HEK293 (cell line): ENCODE measurements around the gene AEBP1.

Source experiments
- CTCF ChIA-PET: fragments of 350-600 bp; formaldehyde crosslinking; extraction: SDS; loops from one replicate; lab custom pipeline; 2021; ENCODE audit warnings: antibody characterized with exemption; lab: Yijun Ruan, JAX
- POLR2A ChIA-PET: fragments of 300-600 bp; formaldehyde crosslinking; extraction: SDS; loops from one replicate; lab custom pipeline; 2020; ENCODE audit warnings: antibody characterized with exemption, inconsistent platforms; lab: Yijun Ruan, JAX
- H3K27ac ChIP-seq: fragments of 200-500 bp; sonication (Bioruptor generic); 2 replicates; pipeline ENCODE4 v1.5.1; 2014; ENCODE audit warnings: low read depth, low read length, control low read depth, inconsistent platforms; ENCODE audit errors: extremely low read depth
- H3K36me3 ChIP-seq, 2 experiments: fragments of 200-500 bp in 1 of 2; sonication (Bioruptor generic) in 1 of 2; 1 replicate in 1 of 2; 2 replicates in 1 of 2; pipeline ENCODE4 v1.5.1; 2014 to 2017; ENCODE audit warnings: inconsistent platforms in 2 of 2, low read length in 2 of 2; ENCODE audit not compliant: control insufficient read depth in 2 of 2, insufficient read depth in 1 of 2
- H3K4me1 ChIP-seq: fragments of 200-500 bp; sonication (Bioruptor generic); 2 replicates; pipeline ENCODE4 v1.5.1; 2014; ENCODE audit warnings: mild to moderate bottlenecking, low read length, inconsistent platforms; ENCODE audit not compliant: control insufficient read depth, insufficient read depth
- H3K4me3 ChIP-seq: 2 replicates; pipeline ENCODE4 v1.5.1; 2011; ENCODE audit warnings: low read depth, mild to moderate bottlenecking, control low read depth, low read length, moderate library complexity
- H3K9me3 ChIP-seq: fragments of 200-500 bp; sonication (Bioruptor generic); 2 replicates; pipeline ENCODE4 v1.5.1; 2014; ENCODE audit warnings: low read depth, low read length, inconsistent platforms; ENCODE audit not compliant: control insufficient read depth, insufficient read depth
- SP3 ChIP-seq: fragments of 450-650 bp; formaldehyde crosslinking; IDR thresholded peaks from 2 replicates; pipeline ENCODE4 v1.5.1; 2016; ENCODE audit warnings: missing biosample characterization, missing genetic modification characterization
- ZBTB48 ChIP-seq: fragments of 450-650 bp; formaldehyde crosslinking; IDR thresholded peaks from 2 replicates; pipeline ENCODE4 v1.5.1; 2016; ENCODE audit warnings: missing biosample characterization, missing genetic modification characterization
- ZIC2 ChIP-seq: fragments of 450-650 bp; formaldehyde crosslinking; IDR thresholded peaks from 2 replicates; pipeline ENCODE4 v1.5.1; 2016; ENCODE audit warnings: missing biosample characterization, missing genetic modification characterization
- ZNF133 ChIP-seq: fragments of 450-650 bp; formaldehyde crosslinking; IDR thresholded peaks from 2 replicates; pipeline ENCODE4 v1.5.1; 2016; ENCODE audit warnings: missing biosample characterization, missing genetic modification characterization
- ZNF184 ChIP-seq: fragments of 450-650 bp; IDR thresholded peaks from 2 replicates; pipeline ENCODE4 v1.5.1; 2018; ENCODE audit warnings: missing biosample characterization, mild to moderate bottlenecking, missing genetic modification characterization
- ZNF37A ChIP-seq: fragments of 450-650 bp; IDR thresholded peaks from 2 replicates; pipeline ENCODE4 v1.5.1; 2018; ENCODE audit warnings: missing biosample characterization, missing genetic modification characterization
- ZNF514 ChIP-seq: fragments of 450-650 bp; formaldehyde crosslinking; IDR thresholded peaks from 2 replicates; pipeline ENCODE4 v1.5.1; 2016; ENCODE audit warnings: missing biosample characterization, missing genetic modification characterization
- ZNF571 ChIP-seq: fragments of 450-650 bp; formaldehyde crosslinking; IDR thresholded peaks from 2 replicates; pipeline ENCODE4 v1.5.0; 2017; ENCODE audit warnings: missing biosample characterization, missing genetic modification characterization
- ZSCAN16 ChIP-seq: fragments of 450-650 bp; formaldehyde crosslinking; IDR thresholded peaks from 2 replicates; pipeline ENCODE4 v1.5.1; 2016; ENCODE audit warnings: missing biosample characterization, missing genetic modification characterization
- TF ChIP-seq, protein P1 (sequence below): fragments of 450-650 bp; IDR thresholded peaks from 2 replicates; pipeline ENCODE4 v1.5.1; 2018; ENCODE audit warnings: missing biosample characterization, missing genetic modification characterization
- TF ChIP-seq, protein P2 (sequence below): fragments of 450-650 bp; formaldehyde crosslinking; IDR thresholded peaks from 2 replicates; pipeline ENCODE4 v1.5.1; 2016; ENCODE audit warnings: missing biosample characterization, missing genetic modification characterization
- TF ChIP-seq, protein P3 (sequence below): fragments of 450-650 bp; formaldehyde crosslinking; IDR thresholded peaks from 2 replicates; pipeline ENCODE4 v1.5.1; 2016; ENCODE audit warnings: missing biosample characterization, missing genetic modification characterization
- TF ChIP-seq, protein P4 (sequence below): fragments of 450-650 bp; formaldehyde crosslinking; IDR thresholded peaks from 2 replicates; pipeline ENCODE4 v1.5.1; 2016; ENCODE audit warnings: missing biosample characterization, missing genetic modification characterization, borderline replicate concordance
- TF ChIP-seq, protein P5 (sequence below): fragments of 450-650 bp; formaldehyde crosslinking; IDR thresholded peaks from 2 replicates; pipeline ENCODE4 v1.5.1; 2016; ENCODE audit warnings: missing biosample characterization, missing genetic modification characterization

AEBP1 gene

DNA sequence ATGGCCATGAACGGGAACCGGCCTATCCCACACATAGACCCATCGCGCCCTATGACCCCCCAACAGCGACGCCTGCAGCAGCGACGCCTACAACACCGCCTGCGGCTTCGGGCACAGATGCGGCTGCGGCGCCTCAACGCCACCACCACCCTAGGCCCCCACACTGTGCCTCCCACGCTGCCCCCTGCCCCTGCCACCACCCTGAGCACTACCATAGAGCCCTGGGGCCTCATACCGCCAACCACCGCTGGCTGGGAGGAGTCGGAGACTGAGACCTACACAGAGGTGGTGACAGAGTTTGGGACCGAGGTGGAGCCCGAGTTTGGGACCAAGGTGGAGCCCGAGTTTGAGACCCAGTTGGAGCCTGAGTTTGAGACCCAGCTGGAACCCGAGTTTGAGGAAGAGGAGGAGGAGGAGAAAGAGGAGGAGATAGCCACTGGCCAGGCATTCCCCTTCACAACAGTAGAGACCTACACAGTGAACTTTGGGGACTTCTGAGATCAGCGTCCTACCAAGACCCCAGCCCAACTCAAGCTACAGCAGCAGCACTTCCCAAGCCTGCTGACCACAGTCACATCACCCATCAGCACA is 9.7 kb downstream of the AEBP1 start (continued):
- TF ChIP-seq, protein P1, sequence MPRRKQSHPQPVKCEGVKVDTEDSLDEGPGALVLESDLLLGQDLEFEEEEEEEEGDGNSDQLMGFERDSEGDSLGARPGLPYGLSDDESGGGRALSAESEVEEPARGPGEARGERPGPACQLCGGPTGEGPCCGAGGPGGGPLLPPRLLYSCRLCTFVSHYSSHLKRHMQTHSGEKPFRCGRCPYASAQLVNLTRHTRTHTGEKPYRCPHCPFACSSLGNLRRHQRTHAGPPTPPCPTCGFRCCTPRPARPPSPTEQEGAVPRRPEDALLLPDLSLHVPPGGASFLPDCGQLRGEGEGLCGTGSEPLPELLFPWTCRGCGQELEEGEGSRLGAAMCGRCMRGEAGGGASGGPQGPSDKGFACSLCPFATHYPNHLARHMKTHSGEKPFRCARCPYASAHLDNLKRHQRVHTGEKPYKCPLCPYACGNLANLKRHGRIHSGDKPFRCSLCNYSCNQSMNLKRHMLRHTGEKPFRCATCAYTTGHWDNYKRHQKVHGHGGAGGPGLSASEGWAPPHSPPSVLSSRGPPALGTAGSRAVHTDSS (tag by site-specific recombination) = peak; percentile 41; the same call in 1 of the 2 replicates
- no peak for TF ChIP-seq SP3 (tag by site-specific recombination)
- no peak for TF ChIP-seq ZNF37A (tag by site-specific recombination)
- TF ChIP-seq, protein P2, sequence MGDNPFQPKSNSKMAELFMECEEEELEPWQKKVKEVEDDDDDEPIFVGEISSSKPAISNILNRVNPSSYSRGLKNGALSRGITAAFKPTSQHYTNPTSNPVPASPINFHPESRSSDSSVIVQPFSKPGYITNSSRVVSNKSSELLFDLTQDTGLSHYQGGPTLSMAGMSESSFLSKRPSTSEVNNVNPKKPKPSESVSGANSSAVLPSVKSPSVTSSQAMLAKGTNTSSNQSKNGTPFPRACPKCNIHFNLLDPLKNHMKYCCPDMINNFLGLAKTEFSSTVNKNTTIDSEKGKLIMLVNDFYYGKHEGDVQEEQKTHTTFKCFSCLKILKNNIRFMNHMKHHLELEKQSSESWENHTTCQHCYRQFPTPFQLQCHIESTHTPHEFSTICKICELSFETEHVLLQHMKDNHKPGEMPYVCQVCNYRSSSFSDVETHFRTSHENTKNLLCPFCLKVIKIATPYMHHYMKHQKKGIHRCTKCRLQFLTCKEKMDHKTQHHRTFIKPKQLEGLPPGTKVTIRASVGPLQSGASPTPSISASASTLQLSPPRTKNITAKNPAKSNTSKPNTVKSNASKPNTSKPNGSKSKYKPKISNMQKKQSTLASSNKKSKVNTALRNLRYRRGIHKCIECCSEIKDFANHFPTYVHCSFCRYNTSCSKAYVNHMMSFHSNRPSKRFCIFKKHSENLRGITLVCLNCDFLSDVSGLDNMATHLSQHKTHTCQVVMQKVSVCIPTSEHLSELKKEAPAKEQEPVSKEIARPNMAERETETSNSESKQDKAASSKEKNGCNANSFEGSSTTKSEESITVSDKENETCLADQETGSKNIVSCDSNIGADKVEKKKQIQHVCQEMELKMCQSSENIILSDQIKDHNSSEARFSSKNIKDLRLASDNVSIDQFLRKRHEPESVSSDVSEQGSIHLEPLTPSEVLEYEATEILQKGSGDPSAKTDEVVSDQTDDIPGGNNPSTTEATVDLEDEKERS = no peak
- TF ChIP-seq, protein P3, sequence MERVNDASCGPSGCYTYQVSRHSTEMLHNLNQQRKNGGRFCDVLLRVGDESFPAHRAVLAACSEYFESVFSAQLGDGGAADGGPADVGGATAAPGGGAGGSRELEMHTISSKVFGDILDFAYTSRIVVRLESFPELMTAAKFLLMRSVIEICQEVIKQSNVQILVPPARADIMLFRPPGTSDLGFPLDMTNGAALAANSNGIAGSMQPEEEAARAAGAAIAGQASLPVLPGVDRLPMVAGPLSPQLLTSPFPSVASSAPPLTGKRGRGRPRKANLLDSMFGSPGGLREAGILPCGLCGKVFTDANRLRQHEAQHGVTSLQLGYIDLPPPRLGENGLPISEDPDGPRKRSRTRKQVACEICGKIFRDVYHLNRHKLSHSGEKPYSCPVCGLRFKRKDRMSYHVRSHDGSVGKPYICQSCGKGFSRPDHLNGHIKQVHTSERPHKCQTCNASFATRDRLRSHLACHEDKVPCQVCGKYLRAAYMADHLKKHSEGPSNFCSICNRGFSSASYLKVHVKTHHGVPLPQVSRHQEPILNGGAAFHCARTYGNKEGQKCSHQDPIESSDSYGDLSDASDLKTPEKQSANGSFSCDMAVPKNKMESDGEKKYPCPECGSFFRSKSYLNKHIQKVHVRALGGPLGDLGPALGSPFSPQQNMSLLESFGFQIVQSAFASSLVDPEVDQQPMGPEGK = 0 out of 2 replicates have a peak, but pooled peaks have one; percentile 22
- TF ChIP-seq, all 188 proteins: peak for 6

DNA sequence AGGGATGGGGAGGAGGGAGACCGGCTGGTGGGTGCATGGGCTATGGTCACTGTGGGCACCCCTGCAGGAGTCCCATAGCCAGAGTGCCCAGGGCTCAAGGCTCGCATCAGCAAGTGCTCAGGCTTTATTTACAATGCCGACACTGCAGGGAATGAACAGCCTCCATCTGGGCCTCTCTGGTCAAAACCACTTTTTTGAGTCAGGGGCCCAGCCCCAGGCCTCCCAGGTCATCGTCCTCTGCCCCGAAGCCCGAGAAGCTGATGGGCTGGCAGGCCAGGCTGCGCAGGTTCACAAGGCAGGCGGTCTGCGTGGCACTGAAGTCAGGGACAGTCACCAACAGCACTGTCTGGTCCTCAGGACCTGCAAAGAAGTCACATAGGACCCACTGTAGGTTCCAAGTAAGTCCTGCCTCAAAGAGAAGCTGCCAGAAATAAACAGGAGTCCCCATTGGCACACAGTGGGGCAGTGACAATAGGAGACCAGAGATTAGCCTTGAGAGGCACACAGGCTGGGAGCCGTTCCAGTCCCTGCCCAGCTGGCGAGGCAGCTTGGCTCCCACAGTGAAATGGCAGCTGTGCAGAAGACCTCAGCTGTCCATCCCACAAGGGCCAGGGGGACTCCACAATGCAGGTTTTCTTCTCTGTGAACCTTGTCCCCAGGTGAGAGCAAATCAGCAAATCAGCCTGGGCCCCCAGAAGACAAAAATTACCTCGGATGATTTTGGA is 10.6 kb downstream of the AEBP1 start:
- H3K27ac ChIP-seq = no peak overlapping the region
- POLR2A ChIA-PET = interaction anchor here (0.9 kb wide), 1 partner anchor 47 kb away, joined by 3 read pairs; no protein-coding TSS in a partner anchor
- CTCF ChIA-PET = interaction anchor here (0.7 kb wide), 1 partner anchor 72 kb away, joined by 3 read pairs; no protein-coding TSS in a partner anchor
- H3K36me3 ChIP-seq = peaks cover 0 to 51% of the 10 kb centered on the region in 2 experiments; a peak in 2 of 3 replicates
- H3K4me1 ChIP-seq = no peaks in the 10 kb centered on the region
- no peak for TF ChIP-seq ZNF184 (tag by site-specific recombination)
- TF ChIP-seq ZIC2 (tag by site-specific recombination) = peak; percentile 57
- TF ChIP-seq ZNF133 (tag by site-specific recombination) = no peak
- TF ChIP-seq, protein P4, sequence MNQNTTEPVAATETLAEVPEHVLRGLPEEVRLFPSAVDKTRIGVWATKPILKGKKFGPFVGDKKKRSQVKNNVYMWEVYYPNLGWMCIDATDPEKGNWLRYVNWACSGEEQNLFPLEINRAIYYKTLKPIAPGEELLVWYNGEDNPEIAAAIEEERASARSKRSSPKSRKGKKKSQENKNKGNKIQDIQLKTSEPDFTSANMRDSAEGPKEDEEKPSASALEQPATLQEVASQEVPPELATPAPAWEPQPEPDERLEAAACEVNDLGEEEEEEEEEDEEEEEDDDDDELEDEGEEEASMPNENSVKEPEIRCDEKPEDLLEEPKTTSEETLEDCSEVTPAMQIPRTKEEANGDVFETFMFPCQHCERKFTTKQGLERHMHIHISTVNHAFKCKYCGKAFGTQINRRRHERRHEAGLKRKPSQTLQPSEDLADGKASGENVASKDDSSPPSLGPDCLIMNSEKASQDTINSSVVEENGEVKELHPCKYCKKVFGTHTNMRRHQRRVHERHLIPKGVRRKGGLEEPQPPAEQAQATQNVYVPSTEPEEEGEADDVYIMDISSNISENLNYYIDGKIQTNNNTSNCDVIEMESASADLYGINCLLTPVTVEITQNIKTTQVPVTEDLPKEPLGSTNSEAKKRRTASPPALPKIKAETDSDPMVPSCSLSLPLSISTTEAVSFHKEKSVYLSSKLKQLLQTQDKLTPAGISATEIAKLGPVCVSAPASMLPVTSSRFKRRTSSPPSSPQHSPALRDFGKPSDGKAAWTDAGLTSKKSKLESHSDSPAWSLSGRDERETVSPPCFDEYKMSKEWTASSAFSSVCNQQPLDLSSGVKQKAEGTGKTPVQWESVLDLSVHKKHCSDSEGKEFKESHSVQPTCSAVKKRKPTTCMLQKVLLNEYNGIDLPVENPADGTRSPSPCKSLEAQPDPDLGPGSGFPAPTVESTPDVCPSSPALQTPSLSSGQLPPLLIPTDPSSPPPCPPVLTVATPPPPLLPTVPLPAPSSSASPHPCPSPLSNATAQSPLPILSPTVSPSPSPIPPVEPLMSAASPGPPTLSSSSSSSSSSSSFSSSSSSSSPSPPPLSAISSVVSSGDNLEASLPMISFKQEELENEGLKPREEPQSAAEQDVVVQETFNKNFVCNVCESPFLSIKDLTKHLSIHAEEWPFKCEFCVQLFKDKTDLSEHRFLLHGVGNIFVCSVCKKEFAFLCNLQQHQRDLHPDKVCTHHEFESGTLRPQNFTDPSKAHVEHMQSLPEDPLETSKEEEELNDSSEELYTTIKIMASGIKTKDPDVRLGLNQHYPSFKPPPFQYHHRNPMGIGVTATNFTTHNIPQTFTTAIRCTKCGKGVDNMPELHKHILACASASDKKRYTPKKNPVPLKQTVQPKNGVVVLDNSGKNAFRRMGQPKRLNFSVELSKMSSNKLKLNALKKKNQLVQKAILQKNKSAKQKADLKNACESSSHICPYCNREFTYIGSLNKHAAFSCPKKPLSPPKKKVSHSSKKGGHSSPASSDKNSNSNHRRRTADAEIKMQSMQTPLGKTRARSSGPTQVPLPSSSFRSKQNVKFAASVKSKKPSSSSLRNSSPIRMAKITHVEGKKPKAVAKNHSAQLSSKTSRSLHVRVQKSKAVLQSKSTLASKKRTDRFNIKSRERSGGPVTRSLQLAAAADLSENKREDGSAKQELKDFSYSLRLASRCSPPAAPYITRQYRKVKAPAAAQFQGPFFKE (tag by site-specific recombination) = no peak
- TF ChIP-seq ZBTB48 (tag by site-specific recombination) = no peak
- no peak for TF ChIP-seq ZSCAN16 (tag by site-specific recombination)
- no peak for TF ChIP-seq ZNF514 (tag by site-specific recombination)
- TF ChIP-seq, protein P5, sequence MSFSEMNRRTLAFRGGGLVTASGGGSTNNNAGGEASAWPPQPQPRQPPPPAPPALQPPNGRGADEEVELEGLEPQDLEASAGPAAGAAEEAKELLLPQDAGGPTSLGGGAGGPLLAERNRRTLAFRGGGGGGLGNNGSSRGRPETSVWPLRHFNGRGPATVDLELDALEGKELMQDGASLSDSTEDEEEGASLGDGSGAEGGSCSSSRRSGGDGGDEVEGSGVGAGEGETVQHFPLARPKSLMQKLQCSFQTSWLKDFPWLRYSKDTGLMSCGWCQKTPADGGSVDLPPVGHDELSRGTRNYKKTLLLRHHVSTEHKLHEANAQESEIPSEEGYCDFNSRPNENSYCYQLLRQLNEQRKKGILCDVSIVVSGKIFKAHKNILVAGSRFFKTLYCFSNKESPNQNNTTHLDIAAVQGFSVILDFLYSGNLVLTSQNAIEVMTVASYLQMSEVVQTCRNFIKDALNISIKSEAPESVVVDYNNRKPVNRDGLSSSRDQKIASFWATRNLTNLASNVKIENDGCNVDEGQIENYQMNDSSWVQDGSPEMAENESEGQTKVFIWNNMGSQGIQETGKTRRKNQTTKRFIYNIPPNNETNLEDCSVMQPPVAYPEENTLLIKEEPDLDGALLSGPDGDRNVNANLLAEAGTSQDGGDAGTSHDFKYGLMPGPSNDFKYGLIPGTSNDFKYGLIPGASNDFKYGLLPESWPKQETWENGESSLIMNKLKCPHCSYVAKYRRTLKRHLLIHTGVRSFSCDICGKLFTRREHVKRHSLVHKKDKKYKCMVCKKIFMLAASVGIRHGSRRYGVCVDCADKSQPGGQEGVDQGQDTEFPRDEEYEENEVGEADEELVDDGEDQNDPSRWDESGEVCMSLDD (tag by site-specific recombination) = no peak
- TF ChIP-seq ZNF571 (tag by site-specific recombination) = no peak
- no peak overlapping the region for H3K4me3 ChIP-seq
- H3K9me3 ChIP-seq = no peaks in the 10 kb centered on the region
